Upper lobe of right lung (tissue), 1 donor: ENCODE results near the gene ONECUT2. TPM values are rescaled to one million over a fixed set of nuclear protein-coding genes. Genes with fewer than 3 reads are reported as not detected.

Experiments used
- ATAC-seq: fragments of 200-7000 bp; cut with Tn5 transposase; one replicate; pipeline ENCODE4 v1.9.1; 2020; ENCODE audit warnings: mild to moderate bottlenecking, moderate library complexity
- DNase-seq: peaks from one replicate; pipeline ENCODE4 v3.0.0-alpha.2; 2020
- H3K27ac ChIP-seq: fragments of 200-600 bp; one replicate; pipeline ENCODE4 v1.8.0; 2022
- H3K27me3 ChIP-seq: fragments of 200-600 bp; one replicate; pipeline ENCODE4 v1.8.0; 2022; ENCODE audit warnings: mild to moderate bottlenecking
- H3K36me3 ChIP-seq: fragments of 200-600 bp; one replicate; pipeline ENCODE4 v1.8.0; 2022
- H3K4me1 ChIP-seq: fragments of 200-600 bp; one replicate; pipeline ENCODE4 v1.8.0; 2022
- H3K4me3 ChIP-seq: fragments of 200-600 bp; one replicate; pipeline ENCODE4 v1.8.0; 2022; ENCODE audit warnings: mild to moderate bottlenecking
- H3K9me3 ChIP-seq: fragments of 200-600 bp; one replicate; pipeline ENCODE4 v1.8.0; 2022
- intact Hi-C: fragments of 100-400 bp; cut with DNase I; formaldehyde crosslinking; loops from one replicate; pipeline ENCODE4 v1.11.0; 2022
- total RNA-seq: library from RNA; stranded (reverse); fragmentation: NEBNext Ultra II Directional; extraction: Animal tissue kit (Norgen Biotek cat#: 25700); gene quantifications from one replicate; pipeline ENCODE4 v1.2.1, GENCODE V29; 2021
- TF ChIP-seq, protein P1 (sequence below): fragments of 200-600 bp; IDR thresholded peaks from one replicate; pipeline ENCODE4 v1.8.0; 2022; ENCODE audit warnings: antibody characterized with exemption
- donor health status: DM: no; HTN: yes; CAD: no; lungs with severe emphysema.

ONECUT2 gene
- total RNA-seq, 1 donor from 2014 or later: 0.03 TPM

- TF ChIP-seq, protein P1, sequence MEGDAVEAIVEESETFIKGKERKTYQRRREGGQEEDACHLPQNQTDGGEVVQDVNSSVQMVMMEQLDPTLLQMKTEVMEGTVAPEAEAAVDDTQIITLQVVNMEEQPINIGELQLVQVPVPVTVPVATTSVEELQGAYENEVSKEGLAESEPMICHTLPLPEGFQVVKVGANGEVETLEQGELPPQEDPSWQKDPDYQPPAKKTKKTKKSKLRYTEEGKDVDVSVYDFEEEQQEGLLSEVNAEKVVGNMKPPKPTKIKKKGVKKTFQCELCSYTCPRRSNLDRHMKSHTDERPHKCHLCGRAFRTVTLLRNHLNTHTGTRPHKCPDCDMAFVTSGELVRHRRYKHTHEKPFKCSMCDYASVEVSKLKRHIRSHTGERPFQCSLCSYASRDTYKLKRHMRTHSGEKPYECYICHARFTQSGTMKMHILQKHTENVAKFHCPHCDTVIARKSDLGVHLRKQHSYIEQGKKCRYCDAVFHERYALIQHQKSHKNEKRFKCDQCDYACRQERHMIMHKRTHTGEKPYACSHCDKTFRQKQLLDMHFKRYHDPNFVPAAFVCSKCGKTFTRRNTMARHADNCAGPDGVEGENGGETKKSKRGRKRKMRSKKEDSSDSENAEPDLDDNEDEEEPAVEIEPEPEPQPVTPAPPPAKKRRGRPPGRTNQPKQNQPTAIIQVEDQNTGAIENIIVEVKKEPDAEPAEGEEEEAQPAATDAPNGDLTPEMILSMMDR: no peak
- H3K27me3 ChIP-seq: no peaks in the 10 kb centered on the region
- H3K36me3 ChIP-seq: no peaks in the 10 kb centered on the region
- intact Hi-C loops: no loop called here
- no peaks in the 10 kb centered on the region for H3K4me1 ChIP-seq
- no peak overlapping the region for H3K27ac ChIP-seq
- H3K9me3 ChIP-seq: no peaks in the 10 kb centered on the region
- no peak for DNase-seq
- H3K4me3 ChIP-seq: no peak overlapping the region
- no peak for ATAC-seq
Observed at GRCh38 chr18:57404345-57404744, 30.8 kb upstream of the ONECUT2 start.

- TF ChIP-seq, protein P1: no peak
- no peak overlapping the region for H3K4me3 ChIP-seq
- intact Hi-C loops: no loop called here
Observed at GRCh38 chr18:57409650-57410049, 25.5 kb upstream of the ONECUT2 start.

GRCh38 chr18:57410749-57411148 is 24.4 kb upstream of the ONECUT2 start:
- Histone ChIP-seq H3K27me3 (no peaks in the 10 kb centered on the region), H3K9me3 (no peaks in the 10 kb centered on the region), H3K36me3 (no peaks in the 10 kb centered on the region), H3K4me3 (no peak overlapping the region), H3K4me1 (no peaks in the 10 kb centered on the region), H3K27ac (no peak overlapping the region)
- intact Hi-C loops: no loop called here
- ATAC-seq (no peak), DNase-seq (no peak)
- TF ChIP-seq, protein P1: no peak

More at GRCh38 chr18:57409650-57410049, 25.5 kb upstream of the ONECUT2 start:
- DNase-seq (no peak), ATAC-seq (no peak)
- no peak overlapping the region for H3K27ac ChIP-seq
- H3K9me3 ChIP-seq: no peaks in the 10 kb centered on the region
- no peaks in the 10 kb centered on the region for H3K27me3 ChIP-seq
- H3K4me1 ChIP-seq: no peaks in the 10 kb centered on the region
- H3K36me3 ChIP-seq: no peaks in the 10 kb centered on the region

GRCh38 chr18:57416542-57416941 is 18.6 kb upstream of the ONECUT2 start:
- no peaks in the 10 kb centered on the region for H3K36me3 ChIP-seq
- intact Hi-C loops: no loop called here
- DNase-seq: no peak
- ATAC-seq: no peak
- TF ChIP-seq, protein P1: no peak
- H3K4me1 ChIP-seq: no peaks in the 10 kb centered on the region
- H3K9me3 ChIP-seq: no peaks in the 10 kb centered on the region
- no peaks in the 10 kb centered on the region for H3K27me3 ChIP-seq
- H3K4me3 ChIP-seq: no peak overlapping the region
- no peak overlapping the region for H3K27ac ChIP-seq

- DNase-seq: no peak
- intact Hi-C loops: no loop called here
- TF ChIP-seq, protein P1: no peak
- H3K27me3 ChIP-seq: peaks cover 32% of the 10 kb centered on the region
- H3K36me3 ChIP-seq: no peaks in the 10 kb centered on the region
- no peak for ATAC-seq
- H3K9me3 ChIP-seq: no peaks in the 10 kb centered on the region
- H3K27ac ChIP-seq: no peak overlapping the region
- H3K4me1 ChIP-seq: no peaks in the 10 kb centered on the region
- no peak overlapping the region for H3K4me3 ChIP-seq
Observed at GRCh38 chr18:57422313-57422872, 12.8 kb upstream of the ONECUT2 start.

GRCh38 chr18:57423821-57424220 is 11.4 kb upstream of the ONECUT2 start:
- Histone ChIP-seq H3K9me3 (no peaks in the 10 kb centered on the region), H3K4me3 (no peak overlapping the region), H3K4me1 (no peaks in the 10 kb centered on the region), H3K27me3 (peaks cover 46% of the 10 kb centered on the region), H3K36me3 (no peaks in the 10 kb centered on the region), H3K27ac (no peak overlapping the region)
- intact Hi-C loops: no loop called here
- no peak for ATAC-seq
- TF ChIP-seq, protein P1: no peak
- DNase-seq: no peak
